Upper lobe of left lung (tissue), 4 donors: ENCODE data around the gene MFSD2B.

Source experiments
- CTCF ChIP-seq, 6 experiments: fragments of 450-650 bp in 4 of 6; fragments of 200-600 bp in 2 of 6; sonication (generic) in 2 of 6; IDR thresholded peaks; one replicate each; pipeline ENCODE4 v1.5.1; 2016 to 2019; ENCODE audit warnings: antibody characterized with exemption in 6 of 6
- EP300 ChIP-seq, 4 donors: sonication (generic); formaldehyde crosslinking; IDR thresholded peaks; one replicate each; pipeline ENCODE4 v1.5.1; 2017; ENCODE audit warnings: antibody characterized with exemption in 4 of 4, control low read depth in 2 of 4
- POLR2A ChIP-seq, 4 donors: fragments of 450-650 bp; IDR thresholded peaks; one replicate each; pipeline ENCODE4 v1.5.1; 2016 to 2017; ENCODE audit warnings: antibody characterized with exemption in 4 of 4, mild to moderate bottlenecking in 2 of 4

- no peak for TF ChIP-seq CTCF (IDR thresholded peaks at IDR 0.05)
- TF ChIP-seq EP300 (IDR thresholded peaks at IDR 0.05) = no peak
- no peak for TF ChIP-seq POLR2A (IDR thresholded peaks at IDR 0.05)
Observed at GRCh38 chr2:24046599-24046929, 36.7 kb downstream of the MFSD2B start.
